GM18526 (cell line): Measurements from ENCODE around the gene ZDHHC13.

Experiments used
- POLR2A ChIP-seq: IDR thresholded peaks from 3 replicates; pipeline ENCODE4 v1.6.1; 2011; ENCODE audit not compliant: insufficient read length; ENCODE audit errors: extremely low read depth

Gene ZDHHC13

DNA sequence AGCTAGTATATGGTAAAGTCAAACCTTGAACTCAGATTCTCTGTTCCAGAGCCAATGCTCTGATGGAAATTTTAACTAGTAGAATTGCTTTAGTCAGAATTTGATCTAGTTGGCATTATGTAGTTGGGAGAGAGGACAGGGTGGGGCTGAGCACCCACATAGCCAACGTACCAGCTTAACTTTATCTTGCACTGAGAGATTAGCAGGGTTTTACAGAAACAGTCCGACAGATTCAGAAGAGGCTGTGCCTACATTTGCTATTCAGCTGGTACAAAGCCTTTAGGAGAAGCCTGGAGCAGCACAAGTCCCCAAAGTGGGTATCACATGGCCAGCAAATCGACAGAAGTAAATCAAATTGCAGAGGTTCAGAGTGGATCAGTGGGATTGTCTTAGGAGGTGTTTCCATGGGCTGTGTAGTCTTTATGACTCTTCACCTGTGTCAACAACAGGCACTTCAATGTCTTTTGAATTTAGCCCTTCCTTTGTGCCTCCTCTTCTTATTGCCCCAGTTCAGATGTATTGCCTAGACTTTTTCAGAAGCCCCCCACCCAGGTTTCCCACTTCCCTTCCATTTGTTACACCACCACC lies 92.1 kb downstream of the ZDHHC13 start:
- TF ChIP-seq POLR2A: no peak

GRCh38 chr11:19209617-19210370 lies 92.8 kb downstream of the ZDHHC13 start:
- no peak for TF ChIP-seq POLR2A

DNA sequence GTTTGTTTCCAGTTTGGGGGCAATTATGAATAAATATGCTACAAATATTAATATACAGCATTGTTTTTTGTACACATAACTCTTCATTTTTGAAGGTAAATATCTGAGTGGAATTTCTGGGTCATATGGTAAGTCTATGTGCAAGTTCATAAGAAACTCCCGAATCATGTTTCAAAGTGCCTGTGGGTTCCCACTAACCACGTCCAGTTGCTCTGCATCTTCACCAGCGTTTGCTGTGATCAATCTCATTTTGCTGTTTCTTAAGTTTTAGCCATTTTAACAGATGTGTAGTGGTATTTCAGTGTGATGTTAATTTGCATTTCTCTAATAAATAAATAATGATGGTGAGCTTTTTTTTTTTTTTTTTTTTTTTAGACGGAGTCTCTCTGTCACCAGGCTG lies 99.1 kb downstream of the ZDHHC13 start:
- TF ChIP-seq POLR2A: no peak

DNA sequence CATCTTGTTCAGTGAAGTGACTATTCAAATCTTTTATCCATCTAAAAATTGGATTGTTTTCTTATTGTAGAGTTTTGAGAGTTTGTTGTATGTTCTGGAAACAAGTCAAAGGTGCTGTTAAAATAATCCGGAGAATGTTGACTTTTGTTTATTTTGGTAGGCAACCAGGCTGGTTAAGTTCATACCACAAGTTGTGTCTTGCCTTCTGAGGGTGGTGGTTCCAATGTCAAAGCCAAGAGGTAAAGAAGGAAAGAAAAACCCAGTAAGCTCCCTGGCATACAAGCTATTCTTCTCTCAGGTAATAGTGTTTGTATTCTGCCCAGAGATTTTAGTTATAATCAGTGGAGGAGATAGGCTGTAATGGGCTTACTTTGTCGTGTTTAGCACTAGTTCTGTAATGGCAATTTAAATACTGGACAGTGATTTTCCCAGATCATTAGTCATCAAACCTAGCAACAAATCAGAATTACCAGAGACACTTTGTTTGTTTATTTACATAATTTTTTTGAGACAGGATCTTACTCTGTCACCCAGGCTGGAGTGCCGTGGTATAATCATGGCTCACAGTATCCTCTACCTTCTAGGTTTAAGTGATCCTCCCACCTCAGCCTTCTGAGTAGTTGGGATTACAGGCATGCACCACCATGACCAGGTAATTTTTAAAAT lies 99.9 kb downstream of the ZDHHC13 start:
- TF ChIP-seq POLR2A: no peak

DNA sequence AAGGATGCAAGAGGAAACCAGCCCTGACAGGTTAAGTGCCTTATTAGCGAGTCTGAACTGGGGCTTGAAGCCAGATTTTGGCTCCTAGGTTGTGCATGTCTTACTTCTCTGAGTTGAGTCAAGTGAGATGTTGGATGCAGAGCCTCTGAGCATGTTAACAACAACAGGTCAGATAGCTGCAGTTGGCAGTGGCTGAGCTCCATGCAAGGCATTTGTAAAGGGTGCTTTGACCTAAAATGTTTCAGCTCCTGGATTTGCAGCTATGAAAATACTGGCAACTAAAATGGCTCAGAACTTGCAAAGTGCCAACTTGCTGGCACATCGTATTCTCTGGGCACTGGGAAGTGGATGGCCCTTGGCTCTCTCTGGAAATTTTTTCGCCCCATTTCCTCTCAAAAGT lies 101.2 kb downstream of the ZDHHC13 start:
- TF ChIP-seq POLR2A: no peak

DNA sequence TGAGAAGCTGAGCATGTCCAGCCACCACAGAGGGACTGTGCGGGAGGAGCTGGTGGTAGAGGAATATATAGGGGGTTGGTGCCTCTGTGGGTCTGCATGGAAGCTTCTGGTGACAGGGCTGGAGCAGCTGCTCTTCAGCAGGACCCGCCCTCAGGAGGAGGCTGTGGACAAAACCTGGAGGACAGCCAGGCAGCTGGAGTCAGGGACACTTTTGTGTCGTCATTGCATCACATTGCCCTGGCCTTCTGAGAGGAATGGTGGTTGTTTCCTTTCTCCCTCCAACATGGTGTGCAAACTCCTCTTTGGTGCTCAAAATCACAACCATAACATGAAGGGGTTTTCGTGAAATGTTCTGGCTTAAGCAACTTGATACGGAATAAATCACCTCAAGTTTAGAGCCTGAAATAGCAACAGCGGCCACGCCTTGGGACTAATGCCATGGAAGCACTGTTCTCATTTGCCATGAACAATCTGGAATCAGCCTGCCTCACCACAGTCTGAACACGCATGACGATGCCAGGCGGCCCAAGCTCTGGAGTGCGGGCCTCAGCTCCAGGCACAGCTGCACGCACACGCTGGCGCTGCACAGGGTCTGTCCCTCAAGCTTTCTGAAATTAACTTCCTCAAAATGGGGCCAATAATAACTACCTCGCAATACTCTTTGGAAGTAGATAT lies 102.0 kb downstream of the ZDHHC13 start:
- TF ChIP-seq POLR2A: no peak

DNA sequence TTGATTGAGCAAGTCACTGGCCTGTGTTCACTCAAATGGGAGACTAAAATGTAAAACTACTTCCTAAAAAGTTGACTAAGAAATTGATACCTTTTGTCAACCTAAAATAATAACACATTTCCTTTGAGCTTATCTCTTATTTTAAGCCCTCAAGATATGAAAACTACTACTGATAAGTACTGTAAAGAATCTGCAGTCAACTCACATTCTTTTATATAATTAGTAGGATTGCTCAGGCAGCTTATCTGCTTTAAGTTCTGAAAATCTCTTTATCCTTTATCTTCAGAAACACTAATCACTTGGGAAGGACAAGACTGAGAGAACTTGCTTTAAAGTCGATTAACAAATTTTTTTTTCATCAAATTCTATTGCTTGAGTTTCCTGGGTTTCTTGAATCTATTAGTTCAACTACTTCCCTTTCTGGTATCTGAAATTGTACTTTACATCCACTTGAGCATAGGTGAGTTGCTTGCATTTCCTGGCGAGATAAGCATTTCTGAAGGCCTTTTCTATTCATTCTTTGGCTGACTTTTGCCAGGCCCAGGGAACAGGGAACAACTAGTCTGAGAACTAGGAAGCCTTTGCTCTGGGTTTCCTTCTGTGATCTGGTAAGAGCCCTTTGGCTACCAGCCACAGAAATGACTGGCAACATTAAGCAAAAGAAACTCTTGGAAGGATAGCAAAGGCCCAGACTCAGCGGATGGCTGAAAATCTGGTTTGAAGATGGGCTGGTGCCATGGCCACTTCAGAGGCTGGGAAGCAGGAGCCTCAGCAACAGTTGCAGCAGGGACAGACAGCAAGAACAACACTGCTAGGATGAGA lies 104.1 kb downstream of the ZDHHC13 start:
- TF ChIP-seq POLR2A: no peak

GRCh38 chr11:19225123-19225522 lies 108.2 kb downstream of the ZDHHC13 start:
- no peak for TF ChIP-seq POLR2A

DNA sequence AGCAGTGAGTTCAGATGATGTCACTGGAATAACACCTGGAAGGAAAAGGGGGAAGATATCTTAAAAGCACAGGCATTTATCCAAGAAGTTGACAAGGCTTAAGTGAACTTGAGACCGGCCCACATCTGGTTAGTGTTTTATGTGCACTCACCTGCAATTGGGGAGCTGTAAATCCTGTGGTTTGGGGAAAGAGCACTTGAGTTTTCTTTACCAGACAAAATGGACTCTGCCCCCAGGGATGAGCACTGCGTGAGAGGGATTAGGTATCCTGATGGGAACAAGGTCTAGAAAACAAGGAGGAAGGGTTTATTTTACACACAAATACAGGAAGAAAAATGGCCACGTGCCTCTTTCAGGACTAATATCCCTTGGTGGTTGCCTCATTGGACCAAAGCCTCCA lies 108.6 kb downstream of the ZDHHC13 start:
- TF ChIP-seq POLR2A: no peak
